GM03348 (cell line): ENCODE results near the gene KRTAP5-5.
"Not testable (repeated sequence)": the region's sequence is repeated elsewhere in the genome, so short reads cannot be mapped to it uniquely, and the experiment has no call there.

ENCODE experiments used
- DNase-seq: peaks from one replicate; pipeline ENCODE4 v3.0.0; 2012; ENCODE audit warnings: low spot score

Gene KRTAP5-5

DNA sequence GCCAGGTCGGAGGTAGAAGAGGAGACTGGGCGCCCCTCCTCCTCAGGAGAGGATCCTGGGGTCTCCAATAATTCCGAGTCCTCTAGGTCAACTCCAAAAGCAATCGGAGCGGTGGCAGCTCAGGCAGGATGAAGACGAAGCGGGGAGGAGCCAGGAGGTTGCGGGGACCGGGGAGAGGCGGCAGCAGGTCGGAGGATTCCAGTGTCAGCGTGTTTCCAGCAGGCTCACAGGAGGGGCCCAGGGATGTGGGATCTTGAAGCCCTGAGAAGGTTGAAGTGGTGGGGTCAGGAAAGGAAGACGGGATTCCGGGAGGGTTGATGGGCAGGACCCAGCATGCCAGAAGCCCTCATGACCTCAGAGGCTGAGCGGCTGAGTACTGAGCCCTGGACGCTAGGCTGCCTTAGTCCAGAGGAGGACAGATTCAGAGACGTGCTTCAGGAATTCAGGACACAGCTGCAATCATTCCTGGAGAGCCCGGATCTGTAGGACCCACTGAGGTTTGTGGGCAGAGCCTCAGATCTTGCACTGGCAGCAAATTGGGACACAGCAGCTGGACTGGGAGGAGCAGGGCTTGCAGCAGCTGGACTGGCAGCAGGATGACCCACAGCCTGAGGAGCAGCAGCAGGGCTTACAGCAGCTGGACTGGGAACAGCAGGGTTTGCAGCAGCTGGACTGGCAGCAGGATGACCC is 22.3 kb upstream of the KRTAP5-5 start:
- DNase-seq, result not testable (repeated sequence)

DNA sequence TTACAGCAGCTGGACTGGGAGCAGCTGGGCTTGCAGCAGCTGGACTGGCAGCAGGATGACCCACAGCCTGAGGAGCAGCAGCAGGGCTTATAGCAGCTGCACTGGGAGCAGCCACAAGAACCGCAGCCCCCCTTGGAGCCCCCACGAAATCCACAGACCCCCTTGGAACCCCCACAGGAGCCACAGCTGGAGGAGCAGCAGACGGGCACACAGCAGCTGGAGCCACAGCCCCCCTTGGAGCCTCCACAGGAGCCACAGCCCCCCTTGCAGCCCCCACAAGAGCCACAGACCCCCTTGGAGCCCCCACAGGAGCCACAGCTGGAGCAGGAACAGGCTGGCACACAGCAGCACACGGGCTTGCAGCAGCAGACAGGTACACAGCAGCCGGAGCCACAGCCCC is 21.7 kb upstream of the KRTAP5-5 start:
- not testable (repeated sequence) for DNase-seq

DNA sequence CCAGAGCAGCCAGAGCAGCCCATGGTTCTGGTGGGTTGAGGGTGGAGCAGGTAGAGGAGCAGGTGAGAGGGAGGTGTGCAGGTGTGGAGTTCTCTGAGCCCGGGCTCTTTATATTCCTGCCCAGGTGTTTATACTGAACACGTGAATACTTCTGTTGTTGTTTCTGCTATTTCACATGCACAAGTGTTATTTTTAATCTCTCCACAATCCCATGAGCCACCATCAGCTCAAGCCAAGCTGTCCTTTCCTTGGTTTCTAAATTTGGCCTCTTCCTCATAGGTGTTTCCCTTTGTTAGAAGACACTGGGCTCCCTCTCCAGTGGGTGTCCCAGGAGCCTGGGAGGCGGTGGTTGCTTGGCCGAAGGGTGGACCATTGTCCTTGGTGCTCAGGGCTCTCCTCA is 21.2 kb upstream of the KRTAP5-5 start, which contains the start of gene KRTAP5-3:
Gene KRTAP5-3, minus strand, starts transcription at position 101 of the 400 bp plus-strand sequence. Its CDS starts 78 bp downstream, at position 23.
- no peak for DNase-seq

DNA sequence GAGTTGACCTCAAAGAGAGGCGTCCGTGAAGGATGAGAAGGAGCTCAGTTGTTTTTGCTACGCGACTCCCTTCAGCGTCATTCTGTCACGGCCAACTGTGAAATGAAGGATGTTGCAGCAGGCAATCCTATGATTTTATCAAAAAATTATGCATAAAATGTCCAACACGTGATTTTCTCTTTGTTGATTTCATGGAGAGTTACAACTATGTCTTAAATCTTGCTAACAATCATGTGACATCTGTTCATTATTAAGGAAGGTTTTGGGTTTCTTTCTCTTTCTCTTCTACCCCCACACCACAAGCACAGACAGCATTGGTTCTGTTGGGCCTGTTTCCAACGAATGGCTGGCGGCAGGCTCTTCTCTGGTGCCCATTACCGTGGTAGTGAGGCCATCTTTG is 11.3 kb upstream of the KRTAP5-5 start:
- no peak for DNase-seq

DNA sequence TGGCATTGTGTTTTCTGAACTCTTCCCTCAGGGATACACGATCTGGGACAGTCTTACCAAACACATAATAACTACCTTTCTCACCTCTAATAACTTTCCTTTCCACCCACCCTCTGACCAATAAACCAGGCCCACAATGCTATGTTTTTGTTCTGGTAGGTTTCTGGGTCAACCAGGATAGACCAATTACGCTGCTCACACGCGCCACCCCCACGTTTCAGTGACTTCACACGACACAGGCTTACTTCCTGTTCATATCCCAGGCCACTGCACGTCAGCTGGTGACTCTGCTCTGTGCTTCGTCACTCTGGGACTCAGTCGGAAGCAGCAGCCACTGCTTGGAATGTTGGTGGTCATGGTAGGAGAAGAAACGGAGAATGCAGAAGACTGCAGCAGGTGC is 10.1 kb upstream of the KRTAP5-5 start:
- DNase-seq, result no peak

DNA sequence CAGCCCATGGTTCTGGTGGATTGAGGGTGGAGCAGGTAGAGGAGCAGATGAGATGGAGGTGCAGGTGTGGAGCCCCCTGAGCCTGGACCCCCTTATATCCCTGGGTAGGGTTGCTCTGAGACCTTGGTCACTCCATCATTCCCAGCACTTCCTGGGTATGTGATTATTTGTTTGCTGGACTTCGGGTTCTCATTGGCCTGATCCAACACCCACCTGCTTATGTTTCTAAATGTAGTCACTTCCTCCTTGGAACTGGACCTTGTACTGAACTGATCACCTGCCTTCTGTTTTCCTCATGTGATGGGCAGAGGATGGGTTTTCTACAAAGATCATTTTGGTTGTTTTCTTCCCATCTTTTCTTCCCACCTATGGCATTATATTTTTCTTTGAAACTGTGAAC is 7.5 kb upstream of the KRTAP5-5 start, which contains the start of gene KRTAP5-4:
Gene KRTAP5-4, minus strand, starts transcription at position 53 of the 400 bp plus-strand sequence. Its CDS starts 45 bp downstream, at position 8.
- no peak for DNase-seq

DNA sequence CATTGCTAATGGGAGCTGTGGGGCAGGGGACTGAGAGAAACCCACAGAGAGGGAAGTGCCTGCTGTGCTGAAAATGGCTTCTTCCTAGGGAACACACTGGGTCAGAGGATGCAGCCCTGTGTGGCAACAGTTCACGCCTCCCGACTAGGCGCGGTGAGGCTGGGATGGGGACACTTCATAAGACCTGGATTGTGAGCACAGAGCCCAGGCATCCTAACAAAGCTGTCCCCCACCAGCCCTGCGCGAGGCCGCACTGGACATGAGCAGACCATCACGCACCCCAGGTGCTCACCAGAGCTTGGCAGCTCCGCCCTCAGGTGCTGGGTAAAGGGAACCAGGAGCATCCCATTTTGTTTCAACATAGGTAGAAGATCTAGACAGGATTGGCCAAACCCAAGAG is 5.9 kb upstream of the KRTAP5-5 start:
- DNase-seq, result no peak

DNA sequence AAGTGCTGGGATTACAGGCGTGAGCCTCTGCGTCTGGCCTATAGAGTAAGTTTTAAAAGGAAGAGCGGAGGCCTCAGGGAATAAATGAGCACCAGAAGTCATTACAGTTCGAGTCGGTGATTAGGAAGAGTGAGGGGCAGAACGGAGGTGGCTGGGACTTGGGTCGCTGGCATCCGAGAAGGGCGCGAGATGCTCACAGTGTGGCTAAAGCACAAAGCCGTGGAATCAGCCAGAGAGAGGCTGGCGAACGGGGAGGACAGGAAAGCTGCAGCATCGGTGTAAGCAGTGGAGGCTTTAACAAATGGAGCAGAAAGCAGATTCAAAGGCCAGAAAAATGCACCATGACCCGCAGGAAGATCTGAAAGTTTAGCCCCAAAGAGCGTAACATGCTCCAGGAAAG is 5.0 kb upstream of the KRTAP5-5 start:
- DNase-seq, result no peak

DNA sequence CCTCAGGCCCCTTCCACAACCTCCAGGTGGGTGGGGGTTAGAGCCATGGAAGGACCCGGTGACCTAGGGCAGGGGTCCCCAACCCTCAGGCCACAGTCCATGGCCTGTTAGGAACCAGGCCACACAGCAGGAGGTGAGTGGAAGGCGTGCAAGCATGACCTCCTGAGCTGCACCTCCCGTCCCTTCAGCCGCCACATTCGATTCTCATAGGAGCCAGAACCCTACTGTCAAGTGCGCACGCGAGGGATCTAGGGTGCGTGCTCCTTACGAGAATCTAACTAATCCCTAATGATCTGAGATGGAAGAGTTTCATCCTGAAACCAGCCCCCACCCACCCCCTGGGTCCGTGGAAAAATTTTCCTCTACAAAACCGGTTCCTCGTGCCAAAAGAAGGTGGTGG is 4.0 kb upstream of the KRTAP5-5 start:
- no peak for DNase-seq

DNA sequence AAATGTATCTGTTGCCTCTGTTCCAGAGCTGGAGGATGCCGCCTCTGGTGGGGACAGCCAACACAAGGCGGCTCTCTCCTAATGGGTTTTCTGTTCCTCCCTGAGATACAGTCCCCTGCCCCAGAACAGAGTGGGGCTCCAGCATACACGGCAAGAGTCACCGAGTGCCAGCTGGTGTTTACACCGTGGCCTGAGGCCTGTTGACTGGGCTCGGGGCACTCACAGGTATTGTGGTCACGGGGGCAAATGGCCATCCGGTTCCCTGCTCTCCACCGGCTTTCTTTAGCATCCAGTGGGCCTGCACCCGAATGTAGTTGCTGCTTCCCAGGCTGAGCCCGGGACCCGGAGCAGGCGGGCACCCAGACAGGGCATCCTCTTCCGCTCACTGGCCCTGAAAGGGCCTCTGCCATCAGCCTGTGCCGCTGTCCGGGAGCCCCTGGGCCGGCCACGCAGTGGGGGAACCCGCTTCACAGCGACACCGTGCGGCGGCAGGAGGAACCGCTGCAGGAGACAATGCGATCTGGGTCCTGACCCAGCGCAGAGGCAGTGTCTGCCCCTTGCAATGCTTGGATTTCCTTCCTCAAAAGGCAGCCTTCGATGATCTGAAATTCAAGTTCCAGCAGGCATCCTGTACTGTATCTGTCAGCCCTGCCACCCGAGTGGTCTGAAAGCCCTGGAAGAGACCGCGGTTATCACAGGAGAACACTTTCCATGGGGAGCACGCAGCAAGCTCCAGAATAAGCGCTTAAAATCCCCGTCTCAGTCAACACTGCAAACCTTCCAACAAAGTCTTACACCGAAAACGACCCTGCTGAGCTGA is 859 bp upstream of the KRTAP5-5 start:
- peak; percentile 87 for DNase-seq

DNA sequence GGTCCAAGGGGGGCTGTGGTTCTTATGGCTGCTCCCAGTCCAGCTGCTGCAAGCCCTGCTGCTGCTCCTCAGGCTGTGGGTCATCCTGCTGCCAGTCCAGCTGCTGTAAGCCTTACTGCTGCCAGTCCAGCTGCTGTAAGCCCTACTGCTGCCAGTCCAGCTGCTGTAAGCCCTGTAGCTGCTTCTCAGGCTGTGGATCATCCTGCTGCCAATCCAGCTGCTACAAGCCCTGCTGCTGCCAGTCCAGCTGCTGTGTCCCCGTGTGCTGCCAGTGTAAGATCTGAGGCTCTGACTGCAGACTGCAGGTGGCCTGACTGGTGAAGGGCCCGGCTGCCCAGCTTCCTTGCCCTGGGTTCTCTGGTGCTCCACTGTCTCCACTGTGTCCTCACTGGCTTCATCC is 696 bp downstream of the KRTAP5-5 start:
- no peak for DNase-seq

DNA sequence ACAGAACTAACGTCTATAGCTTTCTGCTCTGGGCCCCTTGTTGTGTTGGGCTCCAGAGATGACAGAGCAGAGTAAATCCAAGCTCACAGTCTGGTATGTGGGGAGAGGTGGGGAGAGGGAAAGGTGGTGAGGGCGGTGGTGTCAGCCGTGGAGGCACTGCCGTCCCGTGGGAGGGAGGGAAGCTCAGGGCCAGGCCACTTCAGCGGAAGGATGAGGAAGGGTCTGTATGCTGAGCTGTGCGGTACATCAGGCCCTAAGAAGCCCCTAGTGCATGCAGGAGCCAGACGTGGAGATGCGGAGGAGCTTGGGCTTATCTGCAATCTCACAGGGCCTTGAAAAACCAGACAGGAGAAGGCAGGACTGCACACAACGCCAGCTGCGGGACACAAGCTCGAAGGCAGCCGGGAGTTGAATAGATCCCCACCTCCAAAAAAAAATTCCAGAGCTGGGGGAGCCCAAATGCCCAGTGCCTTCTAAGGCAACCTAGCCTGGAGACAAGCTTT is 1.5 kb downstream of the KRTAP5-5 start:
- no peak for DNase-seq

DNA sequence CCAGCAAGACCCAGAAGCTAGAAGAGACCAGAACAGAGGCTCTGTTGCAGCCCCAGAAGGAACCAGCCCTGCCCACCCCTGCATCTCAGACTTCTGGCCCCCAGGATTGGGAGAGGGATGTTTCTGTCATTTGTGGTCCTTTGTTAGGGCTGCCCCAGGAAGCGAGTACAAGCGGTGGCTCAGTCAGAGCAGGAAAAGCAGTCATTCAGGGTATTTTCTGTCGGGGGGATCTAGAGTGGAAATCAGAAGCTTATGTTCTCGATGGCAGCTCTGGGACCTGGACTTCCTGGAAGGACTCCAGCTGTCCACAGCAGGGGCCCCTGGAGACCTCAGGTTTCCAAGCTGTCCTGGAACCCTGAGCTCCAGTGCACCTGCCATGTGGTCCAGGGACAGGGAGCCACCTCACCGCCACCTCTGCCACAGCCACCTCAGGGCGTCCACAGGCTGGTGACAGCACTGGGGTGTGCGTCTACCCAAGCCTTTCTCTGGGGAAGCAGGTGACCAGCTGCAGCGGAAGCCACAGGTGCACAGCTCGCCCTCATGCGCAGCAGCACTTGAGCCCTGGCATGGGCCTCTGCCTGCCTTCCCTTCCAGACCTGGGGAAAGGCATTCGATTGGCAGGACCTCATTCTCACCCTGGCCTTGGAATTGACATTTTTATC is 2.6 kb downstream of the KRTAP5-5 start:
- DNase-seq, result no peak

DNA sequence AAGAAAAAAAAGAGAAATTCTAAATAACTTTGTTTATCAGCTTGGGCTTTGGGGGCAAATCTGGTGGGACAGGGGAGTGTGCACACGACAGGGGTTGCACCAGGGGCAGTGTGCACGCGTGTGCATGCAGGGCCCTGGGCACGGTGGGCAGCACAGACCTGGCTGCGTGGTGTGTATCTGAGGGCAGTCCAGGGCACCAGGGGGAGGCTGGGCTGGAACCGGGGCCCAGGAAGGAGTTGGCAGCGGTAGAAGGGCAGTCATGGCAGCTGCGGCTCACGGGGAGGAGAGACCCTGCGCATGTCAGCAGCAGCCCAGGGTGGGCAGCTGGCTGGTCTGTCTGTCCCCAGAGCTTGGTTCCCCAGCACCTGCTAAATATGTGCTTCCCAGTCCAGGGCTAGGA is 4.3 kb downstream of the KRTAP5-5 start:
- no peak for DNase-seq

DNA sequence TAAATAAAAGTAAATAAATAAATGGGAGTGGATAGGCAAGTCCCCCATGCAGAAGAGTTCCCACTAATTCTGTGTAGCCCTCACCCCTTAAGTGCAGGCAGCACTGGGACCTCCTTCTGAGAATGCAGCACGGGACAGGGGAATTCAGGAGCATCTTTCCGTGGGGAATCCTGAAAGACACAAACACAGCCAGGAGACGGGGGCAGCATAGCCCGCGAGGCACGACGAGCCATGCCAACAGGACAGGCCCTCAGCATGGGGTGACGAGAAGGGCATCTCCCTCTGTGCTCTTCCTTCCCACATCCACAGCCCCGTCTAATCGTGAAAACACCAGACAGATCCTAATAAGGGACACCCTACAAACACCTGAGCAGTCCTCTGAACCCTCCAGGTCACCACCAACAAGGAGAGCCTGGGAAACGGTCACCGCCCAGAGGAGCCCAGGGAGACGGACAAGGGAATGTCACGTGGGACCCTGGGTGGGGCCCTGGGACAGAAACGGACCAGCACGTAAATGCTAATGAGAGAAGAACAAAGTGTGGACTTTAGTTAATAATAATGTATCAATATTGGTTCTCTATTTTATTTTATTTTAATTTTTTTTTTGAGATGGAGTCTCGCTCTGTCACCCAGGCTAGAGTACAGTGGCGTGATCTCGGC is 6.8 kb downstream of the KRTAP5-5 start:
- no peak for DNase-seq

DNA sequence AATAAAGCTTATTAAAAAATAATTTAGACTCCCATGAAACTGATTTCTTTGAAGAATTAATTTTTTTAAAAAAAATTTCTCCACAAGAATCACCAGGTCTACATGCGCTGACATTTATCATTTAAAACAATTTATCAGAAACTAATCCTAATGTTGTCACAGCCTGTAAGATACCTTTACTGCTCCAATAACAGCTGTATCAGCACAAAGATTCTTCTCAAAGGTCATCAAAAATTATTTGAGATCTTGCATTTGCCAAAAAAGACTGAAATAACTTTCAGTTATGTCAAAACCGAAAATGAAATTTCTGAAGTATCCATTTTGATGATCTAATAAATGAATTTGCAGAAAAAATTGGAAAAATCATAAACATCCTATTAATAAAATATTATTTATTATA is 8.1 kb downstream of the KRTAP5-5 start:
- no peak for DNase-seq

DNA sequence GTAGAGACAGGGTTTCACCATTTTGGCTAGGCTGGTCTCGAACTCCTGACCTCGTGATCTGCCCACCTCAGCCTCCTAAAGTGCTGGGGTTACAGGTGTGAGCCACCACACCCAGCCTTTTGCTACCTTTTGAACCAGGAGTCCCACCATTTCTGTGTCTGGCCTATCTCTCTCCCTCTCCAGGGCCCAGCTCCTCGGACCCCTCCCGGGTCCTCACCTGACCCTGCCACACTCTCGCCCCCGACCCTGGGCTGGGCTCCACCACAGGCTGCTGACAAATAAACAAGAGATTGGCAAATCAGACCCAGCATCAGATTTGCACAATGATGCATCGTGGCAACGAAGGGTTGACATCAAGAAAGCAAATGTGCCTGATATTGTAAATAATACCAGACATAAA is 8.8 kb downstream of the KRTAP5-5 start:
- DNase-seq, result no peak

DNA sequence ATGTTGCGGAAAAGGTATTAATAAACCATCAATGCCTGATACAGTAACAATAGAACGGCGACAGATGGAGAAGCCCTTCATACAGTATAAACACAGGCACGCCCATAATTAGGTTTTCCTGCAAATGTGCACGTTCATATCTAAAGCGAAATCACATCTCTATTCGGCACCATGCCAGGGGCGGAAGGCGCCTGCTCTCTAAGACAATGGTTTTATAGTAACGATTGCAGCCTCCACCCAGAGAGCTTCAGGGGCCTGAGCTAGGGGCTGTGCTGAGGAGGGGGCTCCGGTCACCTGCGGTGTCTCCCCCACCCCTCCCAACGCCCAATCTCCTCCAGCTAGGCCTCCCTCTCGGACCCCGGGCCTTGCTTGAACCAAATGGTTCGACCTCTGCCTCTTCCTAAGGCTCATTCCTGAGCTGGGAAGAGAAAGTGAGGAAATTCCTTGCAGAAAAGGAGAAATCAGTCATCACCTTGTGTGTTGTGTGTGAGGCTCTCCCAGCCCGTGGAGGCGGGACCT is 9.6 kb downstream of the KRTAP5-5 start:
- no peak for DNase-seq

DNA sequence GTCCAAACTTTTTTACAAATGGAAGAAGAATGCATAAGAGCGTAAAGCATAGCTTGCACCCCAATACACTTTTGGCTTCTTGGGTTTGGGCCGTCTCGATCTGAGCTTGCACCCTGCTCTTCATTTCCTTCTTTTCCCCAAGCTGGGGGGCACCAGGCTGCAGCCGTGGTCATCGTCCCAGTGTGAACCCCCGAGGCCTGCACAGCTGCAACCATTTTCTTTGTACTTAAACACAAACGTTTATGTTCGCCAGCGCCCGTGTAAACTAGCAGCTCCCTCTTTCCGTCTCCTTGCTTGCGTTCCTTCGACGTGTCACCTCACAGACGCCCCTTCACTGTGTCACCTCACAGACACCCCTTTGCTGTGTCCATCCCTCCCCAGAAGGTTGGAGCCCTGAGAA is 10.1 kb downstream of the KRTAP5-5 start:
- DNase-seq, result no peak

DNA sequence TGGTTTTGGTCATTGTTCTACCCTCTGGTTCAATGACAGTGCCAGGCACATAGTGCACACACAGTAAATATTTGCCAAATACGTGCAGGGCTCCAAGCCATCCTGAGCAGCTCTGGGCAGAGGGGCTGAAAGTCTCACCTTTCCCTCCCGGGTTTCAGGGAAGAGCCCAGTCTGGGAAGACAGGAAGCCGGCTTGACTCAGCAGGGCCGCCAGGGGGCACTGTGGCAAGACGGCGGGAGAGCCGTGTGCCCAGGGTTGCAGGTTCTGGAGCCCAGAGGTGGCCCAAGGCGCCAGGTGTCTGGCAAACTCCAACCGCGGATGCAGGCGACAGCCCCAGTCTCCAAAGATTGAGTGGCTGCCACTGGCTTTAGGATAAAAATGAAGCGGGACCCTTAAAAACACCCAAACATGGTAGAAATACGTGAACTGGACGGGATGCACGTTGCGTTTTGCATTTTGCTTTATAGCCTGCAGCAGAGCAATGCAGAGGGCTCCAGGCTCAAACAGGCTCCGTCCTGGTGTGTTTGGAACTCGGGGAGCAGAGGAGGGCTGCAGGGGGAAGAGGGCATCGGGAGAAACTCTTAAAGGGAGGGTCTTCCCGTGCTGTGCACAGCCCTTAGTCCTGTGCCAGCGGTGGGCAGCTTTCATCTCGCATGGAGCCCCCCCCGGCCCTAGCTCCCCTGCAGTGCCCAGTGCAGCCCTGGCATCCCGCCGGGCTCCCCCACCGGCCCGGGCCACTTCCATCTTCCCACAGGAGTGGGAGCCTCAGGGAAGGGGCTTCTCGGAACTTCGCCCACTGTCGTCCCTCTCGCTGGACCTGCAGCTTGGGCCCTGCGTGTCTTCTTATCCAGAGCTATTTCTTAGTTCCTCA is 10.7 kb downstream of the KRTAP5-5 start:
- DNase-seq, result peak; percentile 81

DNA sequence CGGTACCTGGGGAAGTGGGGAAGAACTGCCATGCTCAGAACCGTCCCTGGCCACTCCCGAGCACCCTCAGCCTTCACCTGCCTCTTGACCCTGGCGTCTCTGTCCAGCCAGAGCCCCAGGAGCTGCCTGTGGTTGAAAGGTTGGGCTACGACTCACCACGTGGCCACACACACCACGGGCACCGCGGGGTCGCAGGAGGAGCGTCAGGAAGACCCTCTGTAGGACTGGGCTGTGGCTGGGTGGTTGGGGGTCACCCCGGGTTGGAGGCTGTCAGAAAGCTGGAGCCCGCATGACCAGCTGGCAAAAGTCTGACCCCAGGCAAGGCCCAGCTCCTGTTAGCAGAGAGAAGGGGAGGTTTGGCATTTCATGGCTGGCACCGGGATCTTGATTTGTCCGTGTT is 11.5 kb downstream of the KRTAP5-5 start:
- no peak for DNase-seq
